Tongue (tissue), 2 donors: Measurements from ENCODE around the gene ASCL2. TPM values are rescaled to one million over a fixed set of nuclear protein-coding genes. Genes with fewer than 3 reads are reported as not detected.
A peak's percentile ranks its signal among the peaks of the same experiment; 100 is the strongest.

Experiments
- DNase-seq: peaks from one replicate; pipeline ENCODE4 v3.0.0-alpha.2; 2015
- total RNA-seq: library from RNA; depleted of rRNA; stranded (reverse); fragments of >200 nt; gene quantifications from one replicate; pipeline ENCODE4 v1.2.3, GENCODE V29; 2014

The ASCL2 gene
- total RNA-seq, 1 donor from 2014 or later, result 4.1 TPM

GRCh38 chr11:2308713-2309112, 38.3 kb upstream of the ASCL2 start:
- no peak for DNase-seq

DNA sequence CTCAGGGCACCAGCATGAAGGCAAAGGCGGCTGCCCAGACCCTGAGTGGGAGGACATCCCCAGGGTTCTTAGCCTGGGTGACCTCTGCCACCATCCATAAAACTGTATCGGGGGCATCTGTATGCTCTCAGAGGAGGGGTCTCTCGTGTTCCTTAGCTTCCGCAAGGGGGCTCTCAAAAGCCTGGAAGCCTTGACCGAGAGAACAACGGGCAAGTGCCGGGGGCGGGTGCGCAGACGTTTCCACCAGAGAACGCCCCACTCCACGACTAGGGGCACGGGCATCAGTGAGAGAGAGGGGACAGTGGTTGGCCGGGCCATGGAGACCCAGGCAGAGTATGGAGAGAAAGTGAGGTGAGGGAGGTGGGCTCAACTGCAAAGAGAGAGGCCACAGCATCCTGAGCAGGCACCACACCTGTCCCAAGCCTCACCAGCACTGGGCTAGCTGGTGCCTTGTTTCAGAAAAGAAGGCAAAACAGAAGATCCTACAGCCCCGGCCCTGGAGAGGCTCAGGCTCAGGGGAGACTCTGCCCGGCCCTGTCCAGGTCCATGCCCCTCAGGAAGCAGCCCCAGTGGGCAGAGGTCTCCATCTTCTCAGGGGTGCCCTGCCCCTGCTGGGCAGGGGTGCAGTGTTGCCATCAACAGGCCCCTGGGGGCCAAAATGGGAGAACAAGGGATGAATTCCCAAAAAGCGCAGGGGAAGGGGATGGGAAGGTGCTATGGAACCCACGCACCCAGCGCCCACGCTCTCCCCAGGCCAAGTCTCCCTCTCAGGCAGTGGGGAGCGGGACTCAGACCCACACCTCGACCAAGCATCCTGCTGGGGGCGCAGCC, 37.3 kb upstream of the ASCL2 start:
- no peak for DNase-seq

DNA sequence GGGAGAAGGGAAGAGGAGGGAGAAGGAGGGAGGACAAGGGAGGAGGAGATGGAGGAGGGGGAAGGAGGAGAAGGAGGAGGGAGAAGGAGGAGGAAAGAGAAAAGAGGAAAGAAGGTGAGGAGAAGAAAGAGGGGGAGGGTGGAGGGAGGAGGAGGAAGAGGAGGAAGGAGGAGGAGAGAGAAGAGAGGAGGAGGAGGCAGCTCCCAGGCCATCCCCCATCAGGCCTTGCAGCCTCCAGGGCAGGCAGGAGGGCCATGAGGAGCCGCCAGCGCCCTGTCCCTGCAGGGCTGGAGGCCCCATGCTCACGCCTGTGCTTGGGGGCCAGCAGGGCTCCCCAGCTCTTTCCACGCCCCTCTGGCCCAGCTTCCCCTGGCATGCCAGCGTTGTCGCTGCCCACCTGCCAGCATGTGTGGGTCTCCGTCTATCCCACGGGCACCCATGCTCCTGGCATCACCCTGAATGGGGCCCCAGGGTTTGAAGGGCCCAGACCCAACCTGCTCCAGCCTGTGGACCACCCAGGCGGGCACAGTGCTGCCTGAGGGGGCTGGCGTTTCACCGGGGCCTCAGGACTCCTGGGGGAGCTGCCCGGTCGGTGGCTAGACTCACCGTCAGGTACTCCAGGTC, 36.6 kb upstream of the ASCL2 start:
- no peak for DNase-seq

GRCh38 chr11:2306452-2306823, 36.0 kb upstream of the ASCL2 start:
- peak; percentile 92 for DNase-seq

GRCh38 chr11:2305788-2306451, 35.5 kb upstream of the ASCL2 start:
- peak; percentile 93 for DNase-seq

GRCh38 chr11:2305140-2305778, 34.9 kb upstream of the ASCL2 start:
- peak; percentile 86 for DNase-seq

DNA sequence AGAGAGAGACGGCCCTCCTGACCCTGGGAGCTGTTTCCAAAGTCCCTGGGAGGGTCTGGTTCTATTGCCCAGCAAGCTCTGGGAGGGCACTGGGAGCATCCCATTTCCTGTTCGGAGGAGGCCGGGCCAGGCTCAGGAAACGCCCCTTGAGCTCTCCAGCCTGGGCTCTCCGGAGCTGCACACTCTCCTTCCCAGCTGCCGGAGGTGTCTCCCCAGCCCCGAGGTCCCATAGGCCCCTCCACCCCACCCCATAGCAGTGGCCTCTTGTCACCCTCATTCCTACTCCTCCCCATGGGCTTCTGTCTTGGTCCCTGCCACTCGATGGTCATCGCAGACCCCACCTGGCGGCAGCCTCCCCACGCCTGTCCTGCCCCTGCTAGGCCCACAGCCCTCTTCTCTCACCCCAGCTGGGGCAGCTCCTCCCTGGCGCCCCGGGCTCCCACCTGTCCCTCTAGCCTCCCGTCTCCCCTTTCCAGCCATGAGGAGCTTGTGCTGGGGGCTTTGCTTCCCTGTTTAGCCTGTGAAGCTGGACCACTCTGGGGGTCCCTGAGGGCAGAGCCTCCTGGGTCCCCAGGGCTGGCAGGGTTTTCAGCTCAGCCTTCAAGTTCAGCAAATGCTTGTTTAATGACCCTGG, 34.2 kb upstream of the ASCL2 start:
- DNase-seq, result no peak

DNA sequence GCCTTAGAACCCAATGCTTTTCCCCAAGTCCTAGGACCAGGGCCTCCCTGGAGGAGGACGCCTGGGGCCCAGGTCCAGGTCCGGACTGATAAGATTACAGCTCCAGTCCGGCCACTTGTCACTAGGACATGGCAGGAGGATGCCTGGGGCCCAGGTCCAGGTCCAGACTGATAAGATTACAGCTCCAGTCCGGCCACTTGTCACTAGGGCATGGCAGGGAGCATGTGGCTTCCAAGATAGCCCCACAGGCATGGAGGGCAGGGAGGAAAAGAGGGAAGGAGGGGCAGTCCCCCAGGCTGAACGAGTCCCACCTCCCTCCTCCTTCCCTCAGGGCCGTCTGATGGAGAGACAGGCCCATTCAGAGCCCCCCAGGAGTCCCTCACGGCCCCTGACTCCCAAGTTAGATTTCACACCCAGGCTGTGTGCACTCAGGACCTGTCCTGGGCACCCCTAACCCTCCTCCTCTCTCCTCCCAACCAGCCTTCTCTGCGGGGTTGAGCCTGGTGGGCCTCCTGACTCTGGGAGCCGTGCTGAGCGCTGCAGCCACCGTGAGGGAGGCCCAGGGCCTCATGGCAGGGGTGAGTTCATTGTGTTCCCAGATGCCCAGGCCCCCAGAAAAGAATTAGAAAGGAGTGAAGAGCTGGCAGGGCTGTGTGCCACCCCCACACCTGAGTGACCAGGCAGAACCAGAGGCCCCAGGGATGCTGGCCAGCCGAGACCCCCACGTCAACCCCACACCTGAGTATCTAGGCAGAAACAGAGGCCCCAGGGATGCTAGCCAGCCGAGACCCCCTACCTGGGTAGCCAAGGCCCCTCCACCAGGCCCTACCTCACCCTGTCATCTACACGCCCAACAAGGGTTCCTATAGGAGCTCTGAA, 33.5 kb upstream of the ASCL2 start:
- no peak for DNase-seq

- no peak for DNase-seq
These were observed 32.7 kb upstream of the ASCL2 start for GRCh38 chr11:2302896-2303626.

DNA sequence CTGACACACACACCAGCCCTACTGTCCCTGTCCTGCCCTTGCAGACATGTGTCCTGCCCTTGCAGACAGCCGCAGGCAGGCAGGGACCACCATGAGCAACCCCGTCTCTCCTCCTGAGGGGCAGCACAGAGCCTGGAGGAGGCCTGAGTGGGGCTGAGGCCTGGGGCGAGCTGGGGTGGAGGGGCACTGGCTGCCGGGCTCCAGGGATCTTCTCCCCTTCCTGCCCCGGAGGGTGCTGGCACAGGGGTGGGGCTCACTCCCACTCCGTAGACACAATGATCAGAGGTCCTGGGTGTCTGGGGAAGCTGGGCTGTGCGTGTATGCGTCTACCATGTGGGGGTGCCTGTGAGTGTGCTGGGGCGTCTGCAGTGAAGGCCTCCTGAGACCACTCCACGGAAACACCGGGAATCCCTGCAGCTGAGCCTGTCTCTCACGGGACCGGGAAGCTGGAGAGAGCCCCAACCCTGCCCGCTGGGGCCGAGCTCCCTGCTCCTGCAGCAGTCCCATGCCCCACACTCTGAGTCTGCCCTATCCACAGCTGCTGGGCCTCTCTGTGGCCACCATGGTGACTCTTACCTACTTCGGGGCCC, 32.0 kb upstream of the ASCL2 start:
- no peak for DNase-seq

DNA sequence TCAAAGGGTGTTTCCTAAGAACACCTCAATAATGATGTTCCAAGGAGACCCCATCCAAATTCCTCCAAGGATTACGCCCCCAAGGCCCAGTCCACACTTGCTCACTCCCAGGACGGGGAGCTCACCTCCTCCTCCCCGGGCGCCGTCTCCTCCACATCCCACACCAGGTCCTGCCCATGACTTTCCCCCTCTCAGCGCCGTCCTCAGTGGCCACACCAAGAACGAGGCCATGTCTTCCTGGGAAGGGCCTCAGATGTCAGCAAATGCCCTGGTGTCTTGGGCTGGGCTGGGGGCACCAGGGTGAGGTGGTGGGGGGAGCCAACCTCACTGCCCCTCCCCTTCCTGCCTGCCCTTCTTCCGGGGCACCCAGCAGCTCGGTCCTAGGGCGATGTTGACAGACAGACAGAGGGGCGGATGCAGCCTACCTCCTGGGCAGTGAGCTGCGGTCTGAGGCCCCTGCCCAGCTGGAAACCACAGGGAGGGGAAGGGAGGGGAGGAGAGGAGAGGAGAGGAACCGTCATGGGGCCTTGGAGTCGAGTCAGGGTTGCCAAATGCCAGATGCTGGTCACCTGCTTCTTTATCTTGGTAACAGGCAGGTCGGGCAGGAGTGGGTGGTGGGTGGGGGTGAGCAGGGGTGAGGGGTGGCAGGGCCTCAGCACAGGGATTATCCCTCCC, 31.4 kb upstream of the ASCL2 start, which contains the start of the genes C11orf21 and TSPAN32:
C11orf21 (minus strand) TSS at position 288 of the 675 bp plus-strand sequence; CDS start at position 178, 110 bp downstream.
TSPAN32 (plus strand) TSS at position 383 of the 675 bp plus-strand sequence; CDS start at position 520, 137 bp downstream.
- DNase-seq, result no peak

- no peak for DNase-seq
These were observed 30.7 kb upstream of the ASCL2 start for GRCh38 chr11:2300936-2301630.

DNA sequence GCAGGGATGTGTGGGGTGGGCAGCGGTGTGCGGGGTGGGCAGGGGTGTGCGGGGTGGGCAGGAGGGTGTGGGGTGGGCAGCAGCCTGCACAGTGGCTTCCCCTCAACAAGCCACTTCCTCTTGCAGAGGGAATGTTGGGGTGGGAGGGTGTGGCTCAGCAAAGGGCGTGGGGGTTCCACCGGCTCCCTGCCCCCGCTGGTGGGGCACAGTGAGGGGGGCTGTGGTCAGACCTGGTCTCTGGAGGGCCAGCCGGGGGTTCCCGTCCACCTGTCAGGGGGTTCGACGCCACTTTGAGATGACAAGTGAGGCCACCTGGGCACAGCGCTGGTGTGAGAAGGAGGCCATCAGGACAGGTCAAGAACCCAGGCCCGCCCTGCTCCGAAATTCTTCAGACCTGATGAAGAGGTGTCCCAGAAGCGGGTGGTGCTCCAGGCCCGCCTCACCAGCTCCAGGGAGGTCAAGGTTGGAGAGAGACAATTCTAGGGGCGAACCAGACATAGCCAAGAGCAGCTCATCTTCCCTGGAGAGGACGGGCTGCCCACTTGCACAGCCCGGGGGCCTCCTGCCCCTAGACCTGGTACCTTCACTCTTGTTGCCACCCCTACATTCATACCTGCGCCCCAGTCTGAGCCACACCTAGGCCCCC, 30.0 kb upstream of the ASCL2 start:
- no peak for DNase-seq

DNA sequence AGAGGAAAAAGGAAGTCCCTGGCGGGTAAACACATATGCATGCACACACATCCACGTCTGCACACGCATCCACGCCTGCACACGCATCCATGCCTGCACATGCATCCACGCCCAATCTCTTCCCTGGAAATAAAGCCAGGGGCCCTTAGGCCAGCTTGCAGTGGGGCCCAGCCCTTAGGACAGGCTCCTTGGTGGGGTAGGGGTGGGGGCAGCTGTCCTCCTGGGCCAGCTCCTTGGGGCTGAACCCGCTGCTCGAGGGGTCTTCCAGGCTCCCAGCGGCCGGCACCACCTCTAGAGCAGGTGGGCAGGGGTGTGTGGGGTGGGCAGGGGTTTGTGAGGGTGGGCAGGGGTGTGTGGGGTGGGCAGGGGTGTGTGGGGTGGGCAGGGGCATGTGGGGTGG, 29.4 kb upstream of the ASCL2 start:
- DNase-seq, result no peak

DNA sequence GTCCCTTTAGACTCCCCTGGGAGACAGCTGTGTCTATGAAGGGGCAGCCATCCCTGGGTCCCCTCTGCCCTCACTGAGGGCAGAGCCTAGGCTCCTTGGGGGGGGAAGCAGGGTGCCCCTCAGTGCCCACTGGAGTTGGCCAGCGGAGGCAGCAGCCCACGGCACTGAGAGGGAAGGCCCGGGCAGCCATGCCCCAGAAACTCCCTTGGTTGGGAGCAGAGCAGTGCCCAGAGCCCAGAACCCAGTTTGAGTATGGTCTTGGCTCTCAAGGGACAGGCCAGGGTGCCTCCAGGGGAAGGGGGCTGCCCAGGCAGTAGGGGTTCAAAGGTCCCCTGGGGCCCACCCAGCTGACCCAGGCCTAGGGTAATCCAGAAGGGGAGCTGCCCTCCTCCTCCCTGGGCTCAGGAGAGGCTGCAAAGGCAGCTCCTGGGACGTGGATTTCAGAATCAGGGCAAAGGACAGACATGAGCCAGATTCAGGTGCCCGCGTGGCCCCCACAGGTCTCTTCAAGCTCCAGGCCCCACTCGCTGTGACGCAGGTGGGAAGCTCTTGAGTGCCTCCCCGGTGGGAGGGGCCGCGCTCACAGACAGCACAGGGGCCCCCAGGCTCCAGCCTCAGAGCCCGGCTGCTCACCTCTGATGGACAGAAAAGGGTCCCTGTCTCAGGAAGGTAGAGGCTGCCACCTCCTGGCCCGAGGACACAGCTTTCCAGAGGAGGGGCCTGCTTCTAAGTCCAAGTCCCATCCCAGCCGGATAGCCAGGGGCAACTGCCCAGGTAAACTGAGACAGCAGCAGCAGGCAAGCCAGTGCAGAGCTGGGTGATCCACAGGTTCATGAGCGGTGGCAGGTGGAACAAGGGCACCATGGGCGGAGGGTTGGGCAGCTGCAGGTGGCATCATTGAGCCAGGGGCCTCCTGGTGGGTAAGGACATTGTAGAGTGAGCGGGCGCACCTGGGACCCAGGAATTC, 28.7 kb upstream of the ASCL2 start:
- DNase-seq, result peak; percentile 51

DNA sequence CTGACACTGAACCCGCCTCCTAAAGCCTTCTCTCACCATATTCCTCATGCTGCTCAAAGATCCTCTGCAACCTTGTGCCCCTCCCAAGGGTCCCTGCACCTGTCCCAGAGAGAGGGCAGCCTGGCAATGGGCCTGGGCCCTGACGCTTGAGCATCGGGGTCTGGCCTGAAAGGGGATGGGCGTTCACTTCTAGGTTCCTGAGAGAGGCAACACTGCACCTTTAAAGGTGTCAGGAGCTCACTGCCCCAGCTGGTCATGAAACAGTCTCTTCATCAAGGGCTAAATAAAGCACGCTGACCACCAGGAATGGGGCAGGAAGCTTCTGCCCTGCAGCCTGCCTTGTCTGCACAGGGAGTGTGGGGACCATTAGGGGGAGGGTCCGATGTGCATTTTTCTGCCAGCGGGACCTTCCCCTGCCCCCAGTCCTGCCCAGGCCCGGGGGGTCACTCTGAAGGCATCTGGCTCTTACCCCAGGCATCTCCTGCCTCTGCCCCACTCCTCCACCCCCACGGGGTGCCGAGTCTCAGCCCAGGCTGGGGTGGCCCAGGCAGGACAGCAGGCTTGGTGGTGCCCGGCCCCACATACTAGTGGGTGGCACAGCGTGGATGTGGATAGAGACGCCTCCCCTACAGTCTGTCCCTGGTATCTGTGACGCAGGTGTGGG, 27.9 kb upstream of the ASCL2 start:
- DNase-seq, result no peak
